RWPE2 (cell line): ENCODE data around the gene PPARGC1A.

ENCODE experiments used
- ATAC-seq: fragments of 200-7000 bp; cut with Tn5 transposase; 3 replicates; pipeline ENCODE4 v1.9.1; 2021; ENCODE audit warnings: low read depth
- DNase-seq: peaks from one replicate; pipeline ENCODE4 v3.0.0-alpha.2; 2020; ENCODE audit warnings: low spot score
- H3K27ac ChIP-seq: fragments of 450-650 bp; 2 replicates; pipeline ENCODE4 v1.5.1; 2017; ENCODE audit warnings: mild to moderate bottlenecking; ENCODE audit not compliant: poor library complexity, severe bottlenecking
- H3K27me3 ChIP-seq: fragments of 250-450 bp; sonication (Bioruptor Pico); 2 replicates; pipeline ENCODE4 v1.5.1; 2021; ENCODE audit warnings: mild to moderate bottlenecking, moderate library complexity; ENCODE audit not compliant: insufficient read depth, poor library complexity, severe bottlenecking
- H3K36me3 ChIP-seq: fragments of 250-450 bp; sonication (Bioruptor Pico); 2 replicates; pipeline ENCODE4 v1.5.1; 2020; ENCODE audit warnings: low read depth, mild to moderate bottlenecking, moderate library complexity
- H3K4me1 ChIP-seq: fragments of 250-450 bp; sonication (Bioruptor Pico); 2 replicates; pipeline ENCODE4 v1.5.1; 2021; ENCODE audit warnings: mild to moderate bottlenecking, moderate library complexity; ENCODE audit not compliant: insufficient read depth, poor library complexity, severe bottlenecking
- H3K4me3 ChIP-seq: fragments of 250-450 bp; sonication (Bioruptor Pico); 2 replicates; pipeline ENCODE4 v1.5.1; 2021; ENCODE audit warnings: mild to moderate bottlenecking, moderate library complexity; ENCODE audit not compliant: severe bottlenecking
- H3K9me3 ChIP-seq: fragments of 250-450 bp; sonication (Bioruptor Pico); 2 replicates; pipeline ENCODE4 v1.5.1; 2021; ENCODE audit warnings: mild to moderate bottlenecking, moderate library complexity; ENCODE audit not compliant: severe bottlenecking
- CTCF ChIP-seq: fragments of 450-650 bp; IDR thresholded peaks from one replicate; pipeline ENCODE4 v1.5.1; 2017; ENCODE audit warnings: mild to moderate bottlenecking, moderate library complexity; ENCODE audit not compliant: poor library complexity, severe bottlenecking

The PPARGC1A gene

GRCh38 chr4:23847158-23847557, 42.7 kb downstream of the PPARGC1A start:
- no peak overlapping the region for H3K27ac ChIP-seq
- H3K9me3 ChIP-seq = no peaks in the 10 kb centered on the region
- DNase-seq (no peak), ATAC-seq (no peak)
- no peak for TF ChIP-seq CTCF
- no peaks in the 10 kb centered on the region for H3K4me1 ChIP-seq
- H3K36me3 ChIP-seq = no peaks in the 10 kb centered on the region
- H3K27me3 ChIP-seq = no peaks in the 10 kb centered on the region
- no peak overlapping the region for H3K4me3 ChIP-seq

GRCh38 chr4:23844961-23845360, 44.9 kb downstream of the PPARGC1A start:
- no peak for ATAC-seq
- no peaks in the 10 kb centered on the region for H3K36me3 ChIP-seq
- H3K4me1 ChIP-seq = no peaks in the 10 kb centered on the region
- no peaks in the 10 kb centered on the region for H3K9me3 ChIP-seq
- no peak overlapping the region for H3K4me3 ChIP-seq
- no peaks in the 10 kb centered on the region for H3K27me3 ChIP-seq
- DNase-seq = no peak
- no peak for TF ChIP-seq CTCF
- H3K27ac ChIP-seq = no peak overlapping the region

GRCh38 chr4:23839279-23839678, 50.6 kb downstream of the PPARGC1A start:
- DNase-seq = no peak
- no peak for TF ChIP-seq CTCF
- no peak overlapping the region for H3K4me3 ChIP-seq
- H3K36me3 ChIP-seq = no peaks in the 10 kb centered on the region
- H3K9me3 ChIP-seq = no peaks in the 10 kb centered on the region
- H3K27ac ChIP-seq = no peak overlapping the region
- no peaks in the 10 kb centered on the region for H3K27me3 ChIP-seq
- H3K4me1 ChIP-seq = no peaks in the 10 kb centered on the region
- no peak for ATAC-seq

GRCh38 chr4:23838607-23839006, 51.2 kb downstream of the PPARGC1A start:
- no peak for TF ChIP-seq CTCF
- no peak for ATAC-seq
- no peak for DNase-seq
- Histone ChIP-seq H3K4me1 (no peaks in the 10 kb centered on the region), H3K9me3 (no peaks in the 10 kb centered on the region), H3K27me3 (no peaks in the 10 kb centered on the region), H3K36me3 (no peaks in the 10 kb centered on the region), H3K4me3 (no peak overlapping the region), H3K27ac (no peak overlapping the region)

DNA sequence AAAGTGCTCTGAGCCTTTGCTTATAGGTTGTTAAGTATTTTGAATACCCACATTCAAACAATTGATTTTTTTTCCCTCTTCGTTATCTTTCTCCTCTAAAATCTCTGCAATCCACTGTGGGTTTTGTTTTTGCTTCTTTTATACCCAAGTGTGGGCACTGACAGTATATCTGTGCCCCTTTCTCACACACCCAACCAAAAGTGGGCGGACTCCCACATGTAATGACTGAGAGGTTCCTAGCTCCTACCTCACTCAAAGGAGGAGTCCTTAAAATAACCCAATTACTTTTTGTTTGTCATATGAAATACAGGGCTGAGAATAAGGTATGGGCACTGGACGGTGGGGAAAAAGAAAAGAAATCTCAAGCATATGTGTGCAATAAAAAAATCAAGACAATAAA, 51.7 kb downstream of the PPARGC1A start:
- ATAC-seq (no peak), DNase-seq (no peak)
- TF ChIP-seq CTCF = no peak
- H3K36me3 ChIP-seq = no peaks in the 10 kb centered on the region
- H3K27me3 ChIP-seq = no peaks in the 10 kb centered on the region
- H3K4me3 ChIP-seq = no peak overlapping the region
- H3K4me1 ChIP-seq = no peaks in the 10 kb centered on the region
- no peak overlapping the region for H3K27ac ChIP-seq
- H3K9me3 ChIP-seq = no peaks in the 10 kb centered on the region
